Stimulated activated CD4-positive, alpha-beta T cell treated with anti-CD3 and anti-CD28 coated beads, Interleukin-2, amount 100 ng/mL, for 24 hours (primary cell): ENCODE measurements around the gene DDX11.
"Not testable (repeated sequence)": the region's sequence is repeated elsewhere in the genome, so short reads cannot be mapped to it uniquely, and the experiment has no call there.

Experiments
- DNase-seq, 2 donors: peaks; one replicate each; pipeline ENCODE4 v3.0.0-alpha.2; 2020

Gene DDX11

DNA sequence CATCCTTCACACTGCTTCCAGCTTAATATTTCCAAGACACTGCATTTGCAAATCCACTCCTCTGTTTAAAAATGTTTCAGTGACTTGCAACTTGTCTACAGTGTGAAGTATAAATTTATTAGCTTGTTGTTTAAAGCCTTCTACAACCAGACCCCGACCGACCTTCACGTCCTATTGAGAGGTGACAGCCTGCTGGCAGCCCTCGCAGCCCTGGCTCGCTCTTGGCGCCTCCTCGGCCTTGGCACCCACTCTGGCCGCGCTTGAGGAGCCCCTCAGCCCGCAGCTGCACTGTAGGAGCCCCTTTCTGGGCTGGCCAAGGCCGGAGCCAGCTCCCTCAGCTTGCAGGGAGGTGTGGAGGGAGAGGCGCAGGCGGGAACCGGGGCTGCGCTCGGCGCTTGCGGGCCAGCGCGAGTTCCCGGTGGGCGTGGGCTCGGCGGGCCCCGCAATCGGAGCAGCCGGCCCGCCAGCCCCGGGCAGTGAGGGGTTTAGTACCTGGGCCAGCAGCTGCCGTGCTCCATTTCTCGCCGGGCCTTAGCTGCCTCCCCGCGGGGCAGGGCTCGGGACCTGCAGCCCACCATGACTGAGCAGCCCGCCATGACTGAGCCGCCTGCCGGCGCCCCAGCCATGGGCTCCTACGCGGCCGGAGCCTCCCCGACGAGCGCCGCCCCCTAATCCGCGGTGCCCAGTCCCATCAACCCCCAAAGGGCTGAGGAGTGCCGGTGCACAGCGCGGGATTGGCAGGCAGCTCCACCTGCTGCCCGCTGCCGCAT is 2.5 kb upstream of the DDX11 start:
- DNase-seq, result not testable (repeated sequence)

DNA sequence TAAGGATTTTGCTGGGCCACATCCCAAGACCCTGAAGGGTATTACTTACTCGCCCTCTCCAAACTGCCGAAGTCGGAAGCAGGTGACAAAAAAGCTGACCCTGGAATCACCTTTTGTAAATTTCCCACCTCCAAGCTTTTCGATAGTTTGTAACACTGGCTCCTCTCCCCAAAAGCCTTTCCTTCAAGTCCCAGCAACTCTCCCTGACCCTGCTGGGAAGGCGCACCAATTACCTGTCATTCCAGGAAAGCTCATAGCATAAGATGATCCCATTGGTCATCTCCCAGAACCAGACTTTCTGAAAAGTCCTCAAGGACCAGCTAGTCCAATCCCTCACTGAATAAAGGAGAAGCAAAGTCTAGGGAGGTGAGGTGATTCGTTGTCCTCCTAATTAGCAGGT is 698 bp upstream of the DDX11 start:
- DNase-seq, result not testable (repeated sequence)

DNA sequence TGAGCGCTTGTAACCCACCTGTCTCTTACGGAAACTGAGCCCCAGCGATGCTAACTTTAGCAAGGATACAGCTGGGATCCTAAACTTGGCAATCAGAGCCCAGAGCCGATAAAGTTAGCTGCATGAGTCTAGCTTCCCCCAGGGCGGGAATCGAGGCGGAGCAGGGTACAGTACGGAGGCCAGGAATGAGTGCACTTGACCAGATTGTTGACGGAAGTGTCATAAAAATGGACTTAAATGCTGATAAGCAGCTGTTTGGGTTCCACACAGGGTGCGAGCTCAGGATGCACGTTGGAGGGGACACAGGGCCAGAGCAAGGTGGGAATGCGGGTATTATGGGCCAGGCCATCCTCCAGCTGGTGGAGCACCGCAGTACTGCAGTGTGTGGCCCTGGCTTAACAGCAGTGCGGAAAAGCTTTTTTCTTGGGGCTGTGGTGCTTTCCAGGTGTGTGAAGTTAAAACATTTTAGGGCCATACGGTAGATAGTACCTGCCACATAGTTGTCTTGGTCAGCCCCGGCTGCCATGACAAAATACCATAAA is 744 bp downstream of the DDX11 start:
- DNase-seq, result peak in 1 of 2 donors; percentile 21

DNA sequence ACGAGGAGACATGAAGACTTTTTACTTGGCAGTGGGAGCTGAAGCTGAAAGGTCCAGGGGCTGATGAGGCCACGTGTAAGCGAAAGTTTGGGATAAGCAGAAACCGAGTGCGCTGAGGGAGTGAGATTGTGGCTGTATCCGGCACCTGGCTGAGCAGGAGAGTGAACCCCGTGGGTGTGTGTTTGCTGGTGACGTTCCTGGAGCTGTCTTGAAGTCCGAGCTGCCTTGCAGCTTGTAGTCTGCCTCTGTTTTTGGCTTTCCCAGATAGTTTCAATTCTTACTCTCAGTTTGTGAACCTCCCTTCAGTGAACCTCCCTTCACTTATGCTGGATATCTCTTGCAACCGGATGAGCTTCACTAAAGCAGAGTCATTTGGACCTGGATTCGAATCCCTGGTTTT is 2.5 kb downstream of the DDX11 start:
- not testable (repeated sequence) for DNase-seq

DNA sequence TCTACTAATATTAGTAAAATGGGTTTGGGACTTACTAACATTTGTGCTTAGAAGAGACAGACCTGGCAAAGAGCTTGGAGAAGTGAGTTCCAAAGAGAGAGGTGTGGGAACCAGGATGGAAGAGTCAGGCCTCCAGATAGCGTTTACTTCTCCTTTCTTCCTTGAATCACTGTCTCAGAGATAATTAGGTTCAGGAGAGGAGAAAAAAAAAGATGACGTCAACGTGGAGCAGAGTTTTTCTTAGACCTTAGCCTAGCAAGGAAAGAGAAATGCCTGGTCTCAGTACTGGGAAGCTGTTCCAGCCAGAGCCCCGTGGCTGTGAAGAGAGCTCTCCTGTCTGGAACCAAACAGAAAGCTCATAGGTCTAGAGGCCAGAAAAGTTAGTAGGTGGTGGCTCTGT is 3.4 kb downstream of the DDX11 start:
- not testable (repeated sequence) for DNase-seq

DNA sequence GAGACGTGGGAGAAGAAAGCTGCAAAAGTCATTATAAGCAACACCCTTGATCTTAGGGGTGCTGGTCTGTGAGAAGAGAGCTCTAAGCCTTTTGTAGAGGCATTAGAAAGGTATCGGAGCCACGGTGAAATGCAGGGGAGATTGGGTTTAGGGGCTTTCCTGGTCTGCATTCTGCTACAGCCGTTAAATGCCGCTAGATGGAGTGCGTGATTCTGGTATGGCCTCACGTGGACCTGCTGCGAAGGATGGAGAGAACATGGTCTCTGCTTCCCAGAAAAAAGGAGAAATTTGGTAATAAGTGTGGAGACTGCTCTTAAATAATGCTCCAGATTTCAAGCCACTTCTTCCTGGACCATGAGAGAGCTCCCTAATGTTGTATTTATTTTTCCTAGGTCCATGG is 4.3 kb downstream of the DDX11 start:
- DNase-seq, result not testable (repeated sequence)

DNA sequence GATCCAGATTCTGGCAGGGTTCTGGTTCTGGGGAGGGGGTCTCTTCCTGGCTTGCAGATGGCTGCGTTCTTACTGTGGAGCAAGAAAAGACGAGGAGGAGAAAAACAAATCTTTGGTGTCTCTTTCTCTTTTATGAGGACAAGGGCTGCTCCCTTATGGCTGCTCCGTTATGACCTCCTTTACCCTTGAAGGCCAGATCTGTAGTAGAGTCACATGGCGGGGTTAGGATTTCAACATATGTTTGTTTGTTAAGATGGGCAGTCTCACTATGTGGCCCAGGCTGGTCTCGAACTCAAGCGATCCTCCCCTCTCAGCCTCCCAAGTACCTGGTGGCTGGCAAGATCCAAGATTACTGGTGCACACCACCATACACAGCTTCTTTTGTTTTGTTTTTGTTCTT is 5.8 kb downstream of the DDX11 start:
- not testable (repeated sequence) for DNase-seq

DNA sequence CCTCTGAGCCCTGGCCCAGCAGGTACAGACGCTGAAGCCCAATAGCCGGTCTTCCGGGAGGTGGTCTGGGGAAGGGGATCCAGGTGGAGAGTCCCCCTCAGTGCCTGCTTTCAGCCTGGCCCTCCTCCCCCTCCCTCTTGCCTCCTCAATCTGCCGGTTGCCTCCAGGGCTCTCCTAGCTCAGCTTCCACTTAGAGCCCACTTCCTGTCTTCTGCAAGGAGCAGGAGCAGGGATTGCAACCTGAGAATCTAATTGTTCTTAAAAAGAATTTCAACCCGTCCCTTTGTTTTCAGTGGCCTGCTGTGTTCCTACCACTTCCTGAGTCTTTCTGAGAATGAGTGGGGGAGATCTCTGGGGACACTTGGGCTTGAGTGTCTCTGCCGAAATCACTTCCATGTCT is 6.6 kb downstream of the DDX11 start:
- DNase-seq, result not testable (repeated sequence)

DNA sequence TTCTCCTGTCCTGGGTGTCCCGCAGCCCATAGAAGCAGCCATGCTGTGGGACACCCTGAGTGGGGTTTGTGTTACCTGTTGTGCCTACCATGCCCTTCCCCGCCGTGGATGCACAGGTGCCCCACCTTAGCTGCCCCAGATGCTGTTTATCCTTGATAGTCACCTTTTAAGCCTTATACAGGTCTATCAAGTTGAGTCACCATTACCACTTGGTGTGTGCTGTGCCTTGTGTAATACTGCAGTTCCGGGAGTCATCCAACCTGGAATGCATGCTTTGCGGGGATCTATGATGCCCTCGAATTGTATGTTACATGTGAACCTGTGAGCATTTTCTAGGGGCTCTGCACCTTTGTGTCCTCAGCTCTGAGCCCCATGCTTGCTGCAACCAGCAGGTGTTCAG is 7.6 kb downstream of the DDX11 start:
- DNase-seq, result not testable (repeated sequence)

DNA sequence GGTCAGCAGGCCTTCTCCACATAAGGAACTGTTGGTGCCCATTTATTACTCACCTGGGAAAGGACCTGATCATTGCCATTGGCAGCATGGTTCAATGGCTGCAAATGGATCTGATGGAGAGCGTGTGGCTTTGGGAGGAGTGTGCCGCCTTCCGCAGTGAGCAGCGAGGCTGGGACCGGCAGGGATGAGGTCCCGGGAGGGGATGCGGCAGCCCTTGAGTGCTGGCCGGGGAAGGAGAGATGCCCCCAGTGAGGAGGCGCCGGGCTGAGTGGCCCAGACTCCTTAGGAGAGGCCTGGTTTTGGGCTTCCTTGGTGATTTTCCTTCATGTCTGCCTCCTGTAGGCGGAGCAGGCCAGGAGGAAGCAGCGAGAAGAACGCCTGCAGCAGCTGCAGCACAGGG is 10.6 kb downstream of the DDX11 start:
- DNase-seq, result not testable (repeated sequence)

DNA sequence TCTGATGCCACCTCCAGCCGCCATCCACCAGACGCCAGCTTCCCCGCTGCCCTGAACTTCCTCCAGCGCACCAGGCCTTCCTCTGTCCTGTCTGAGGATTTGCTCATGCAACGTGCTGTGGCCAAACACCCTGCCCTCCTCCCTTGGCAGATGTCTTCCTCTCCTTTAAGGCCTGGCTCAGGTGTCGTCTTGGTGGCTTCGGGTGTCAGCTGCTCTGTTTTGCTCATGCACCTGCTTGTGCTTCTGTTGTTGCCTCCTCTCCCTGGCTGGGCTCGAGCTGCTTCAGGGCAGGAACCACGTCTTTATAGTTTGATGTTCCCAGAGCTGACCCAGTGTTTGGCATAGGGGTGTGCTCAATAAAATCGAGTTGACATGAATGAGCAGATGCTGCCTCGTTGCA is 12.4 kb downstream of the DDX11 start:
- not testable (repeated sequence) for DNase-seq

DNA sequence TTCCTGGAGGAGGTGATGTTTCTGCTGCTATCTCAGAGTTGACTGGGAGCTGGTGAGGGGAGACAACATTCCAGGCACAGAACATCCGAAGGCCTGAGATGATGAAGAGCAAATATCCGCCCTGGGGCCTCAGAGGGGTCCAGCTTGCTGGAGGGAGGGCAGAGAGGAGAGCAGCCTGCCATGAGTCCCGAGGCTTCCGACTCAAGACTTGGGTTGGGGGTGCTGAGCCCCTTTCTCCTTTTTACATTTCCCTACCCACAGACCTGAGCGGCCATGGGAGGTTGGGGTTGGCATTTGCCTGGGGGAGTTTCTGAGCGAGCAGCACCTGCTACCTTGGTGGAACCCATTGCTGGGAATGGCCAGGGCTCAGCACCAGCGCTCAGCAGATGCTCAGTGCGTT is 13.8 kb downstream of the DDX11 start:
- DNase-seq, result not testable (repeated sequence)

DNA sequence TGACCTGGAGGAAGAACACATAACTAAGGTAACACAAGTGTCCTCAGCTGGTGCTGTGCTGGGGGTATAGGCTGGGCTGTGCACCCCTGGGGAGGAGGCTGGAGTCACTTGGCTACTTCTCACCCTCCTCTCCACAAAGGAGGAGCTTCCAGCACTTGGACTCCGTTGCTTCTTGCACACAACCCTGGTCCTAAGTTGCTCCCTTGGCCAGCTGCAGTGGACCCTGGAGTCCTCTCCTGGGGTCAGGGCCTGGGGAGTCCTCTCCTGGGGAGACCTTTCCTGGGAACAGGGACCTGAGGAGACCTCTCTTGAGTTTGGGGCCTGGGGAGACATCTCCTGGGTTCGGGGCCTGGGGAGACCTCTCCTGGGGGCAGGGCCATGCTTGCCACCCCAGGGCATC is 14.3 kb downstream of the DDX11 start:
- DNase-seq, result not testable (repeated sequence)

DNA sequence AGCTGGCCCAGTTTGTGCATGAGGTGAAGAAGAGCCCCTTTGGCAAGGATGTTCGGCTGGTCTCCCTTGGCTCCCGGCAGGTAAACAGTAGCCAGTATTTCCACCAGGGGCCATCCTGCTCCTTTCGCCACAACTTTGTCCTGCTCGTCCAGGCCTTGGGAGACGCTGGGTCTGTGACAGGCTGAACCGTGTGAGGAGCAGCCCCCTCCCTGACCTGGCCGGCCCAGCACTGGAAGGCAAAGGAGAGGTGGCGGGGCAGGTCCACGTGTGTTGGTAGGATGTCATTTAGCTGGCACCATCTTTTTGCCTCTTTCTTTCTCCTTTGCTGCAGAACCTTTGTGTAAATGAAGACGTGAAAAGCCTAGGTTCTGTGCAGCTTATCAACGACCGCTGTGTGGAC is 15.4 kb downstream of the DDX11 start:
- DNase-seq, result no peak

DNA sequence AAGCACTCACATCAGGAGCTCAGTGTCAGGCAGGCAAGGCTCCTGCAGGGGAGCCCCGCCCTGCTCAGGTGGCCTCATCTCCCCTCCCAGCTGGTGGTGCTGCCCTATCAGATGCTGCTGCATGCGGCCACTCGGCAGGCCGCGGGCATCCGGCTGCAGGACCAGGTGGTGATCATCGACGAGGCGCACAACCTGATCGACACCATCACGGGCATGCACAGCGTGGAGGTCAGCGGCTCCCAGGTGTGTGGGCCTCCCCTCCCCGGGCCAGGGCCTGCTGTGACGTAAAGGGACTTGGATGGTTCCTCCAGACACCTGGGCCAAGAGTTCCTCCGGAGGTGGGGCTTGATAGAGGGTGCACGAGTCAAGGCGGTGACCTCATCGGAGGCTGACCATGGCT is 18.0 kb downstream of the DDX11 start:
- not testable (repeated sequence) for DNase-seq

DNA sequence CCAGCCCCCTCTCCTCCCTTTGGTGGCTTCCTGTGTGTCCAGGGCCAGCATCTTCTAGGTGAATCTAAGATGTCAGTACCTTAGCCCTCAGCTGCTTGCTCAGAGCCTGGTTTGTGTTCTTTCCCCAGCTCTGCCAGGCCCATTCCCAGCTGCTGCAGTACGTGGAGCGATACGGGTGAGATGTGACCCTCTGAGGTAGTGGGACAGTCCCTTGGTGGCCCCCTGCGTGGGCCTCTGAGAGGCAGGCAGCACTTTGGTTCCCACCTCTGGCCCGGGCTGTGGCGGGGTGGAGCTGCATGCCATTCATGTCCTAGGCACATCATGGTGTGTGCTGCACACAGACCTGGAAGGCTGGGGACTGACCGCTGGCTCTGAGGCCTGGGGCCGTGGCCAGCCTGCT is 19.1 kb downstream of the DDX11 start:
- not testable (repeated sequence) for DNase-seq

DNA sequence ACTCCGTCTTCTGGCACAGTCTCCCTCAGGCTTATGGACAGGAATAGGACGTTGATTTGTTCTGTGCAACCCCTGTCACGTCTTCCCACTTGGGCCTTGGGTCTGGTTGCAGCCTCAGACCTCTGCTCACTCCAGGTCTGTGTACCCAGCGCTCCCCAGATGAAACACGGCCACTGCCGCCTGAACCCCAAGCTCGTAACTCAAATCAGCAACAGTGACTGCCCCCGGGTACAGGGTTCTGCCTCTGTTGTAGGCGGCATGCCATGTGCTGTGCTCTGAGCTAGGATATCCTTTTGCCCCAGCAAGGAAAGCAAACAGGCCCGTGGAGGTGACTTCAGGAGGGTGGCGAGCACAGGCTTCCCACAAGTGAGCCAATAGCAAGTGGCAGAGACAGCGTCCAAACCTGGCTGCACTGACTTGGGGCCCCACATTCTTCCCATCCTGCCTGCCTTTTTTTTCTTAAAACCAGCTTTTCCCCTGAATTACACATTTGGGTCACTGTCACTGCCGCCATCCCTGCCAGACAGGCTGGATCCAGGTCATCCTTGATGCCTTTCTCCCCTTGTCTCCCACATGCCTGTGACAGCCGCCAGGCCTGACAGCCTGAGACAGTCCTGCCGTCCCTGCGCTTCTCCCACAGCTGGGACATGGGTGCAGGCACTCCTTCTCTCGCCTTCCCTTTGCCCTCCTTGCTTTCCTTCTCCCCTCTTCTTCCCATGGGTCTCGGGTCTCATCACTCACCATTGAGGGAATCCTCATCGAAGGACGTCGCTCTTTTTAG is 21.6 kb downstream of the DDX11 start:
- DNase-seq, result not testable (repeated sequence)

DNA sequence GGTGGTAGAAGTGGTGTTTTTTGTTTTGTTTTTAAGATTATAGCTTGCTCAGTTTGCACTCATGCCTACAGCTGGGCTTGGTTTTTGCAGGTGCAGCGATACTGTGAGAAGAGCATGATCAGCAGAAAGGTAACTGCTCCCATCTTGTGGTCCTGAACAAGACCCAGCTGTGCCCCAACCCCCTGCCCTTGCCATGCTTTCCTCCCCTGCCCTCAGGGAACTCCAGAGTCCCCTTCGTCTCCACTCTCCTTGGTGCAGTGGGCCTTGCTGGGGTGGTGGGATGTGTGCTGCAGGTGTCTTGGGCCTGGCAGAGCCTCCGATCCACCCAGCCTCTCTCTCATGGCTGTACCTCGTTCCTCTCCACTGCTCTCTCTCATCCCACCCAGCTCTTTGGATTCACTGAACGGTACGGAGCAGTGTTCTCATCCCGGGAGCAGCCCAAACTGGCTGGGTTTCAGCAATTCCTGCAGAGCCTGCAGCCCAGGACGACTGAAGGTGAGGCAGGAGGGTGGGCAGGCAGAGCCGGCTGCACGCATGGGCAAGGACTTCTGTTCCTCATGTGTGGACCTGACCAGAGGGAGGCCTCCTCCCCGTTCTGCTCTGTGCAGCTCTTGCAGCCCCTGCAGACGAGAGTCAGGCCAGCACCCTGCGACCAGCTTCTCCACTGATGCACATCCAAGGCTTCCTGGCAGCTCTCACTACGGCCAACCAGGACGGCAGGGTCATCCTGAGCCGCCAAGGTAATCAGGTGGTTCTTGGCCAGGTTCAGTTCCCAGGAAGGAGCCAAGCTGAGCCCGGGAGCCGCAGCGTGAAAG is 22.8 kb downstream of the DDX11 start:
- DNase-seq, result not testable (repeated sequence)

DNA sequence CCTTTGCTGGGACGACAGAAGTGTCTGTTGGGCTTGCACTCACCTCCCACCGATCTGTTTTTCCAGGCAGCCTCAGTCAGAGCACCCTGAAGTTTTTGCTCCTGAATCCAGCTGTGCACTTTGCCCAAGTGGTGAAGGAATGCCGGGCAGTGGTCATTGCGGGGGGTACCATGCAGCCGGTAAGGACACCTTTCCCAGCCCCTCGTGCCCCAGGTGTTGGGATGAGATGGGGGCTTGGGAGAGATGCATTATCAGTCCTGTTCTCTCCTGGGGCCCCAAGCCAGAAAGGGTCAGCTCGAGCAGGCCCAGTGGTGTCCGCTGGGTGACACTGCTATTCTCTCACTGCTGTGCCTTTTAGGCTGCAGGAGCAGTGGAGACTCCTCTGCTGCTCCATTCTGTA is 24.2 kb downstream of the DDX11 start:
- not testable (repeated sequence) for DNase-seq

DNA sequence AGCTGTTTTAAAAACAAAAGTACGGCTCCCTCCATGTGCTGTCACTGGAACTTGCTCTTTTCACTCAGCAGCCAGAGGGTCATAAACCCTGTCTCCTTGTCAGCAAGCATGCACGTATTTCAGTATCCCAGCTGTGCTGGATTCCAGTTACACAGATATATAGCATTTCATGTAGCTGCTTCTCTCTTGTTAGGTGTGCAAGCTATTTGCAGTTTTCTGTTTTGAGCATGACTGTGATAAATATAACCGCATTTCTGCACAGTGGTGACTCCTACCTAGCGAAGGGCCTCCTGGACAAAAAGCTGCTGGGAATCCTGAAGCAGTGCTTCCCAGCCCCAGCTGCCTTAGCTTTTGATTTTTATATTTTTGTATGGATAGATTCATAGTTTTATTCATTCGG is 24.7 kb downstream of the DDX11 start:
- not testable (repeated sequence) for DNase-seq

DNA sequence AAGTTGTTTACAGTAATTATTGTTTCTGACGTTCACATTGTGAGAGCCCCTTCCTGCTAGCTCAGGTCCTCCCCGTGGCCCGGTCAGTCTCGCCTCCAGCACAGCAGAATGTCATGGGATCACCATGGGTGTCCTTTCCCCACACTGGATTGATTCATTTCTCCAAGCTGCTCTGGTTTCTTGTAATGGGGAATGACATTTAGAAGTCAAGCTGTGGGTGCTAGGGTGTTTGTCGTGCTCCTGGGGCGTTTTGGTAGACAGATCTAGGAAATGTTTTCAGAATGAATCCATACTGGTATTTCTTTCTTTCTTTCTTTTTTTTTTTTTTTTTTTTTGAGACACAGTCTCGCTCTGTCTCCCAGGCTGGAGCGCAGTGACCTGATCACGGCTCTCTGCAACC is 25.1 kb downstream of the DDX11 start:
- not testable (repeated sequence) for DNase-seq

DNA sequence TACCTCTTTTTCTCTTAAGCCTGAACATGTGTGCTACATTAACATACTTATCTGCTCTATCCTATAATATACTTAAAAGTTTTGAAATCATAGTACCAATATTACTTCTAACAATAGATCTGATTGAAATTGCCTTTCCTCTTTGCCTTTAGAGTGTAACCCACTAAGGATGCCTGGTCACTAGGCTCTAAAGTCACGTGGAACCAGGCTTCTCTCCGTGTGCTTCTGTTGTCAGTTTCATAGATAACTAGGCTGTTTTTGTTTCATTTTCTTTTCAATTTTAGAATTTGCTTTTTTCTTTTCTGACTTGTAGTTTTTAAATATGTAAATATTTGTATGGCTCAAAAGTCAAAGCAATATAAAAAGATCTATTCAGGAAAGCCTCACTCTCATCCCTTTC is 25.8 kb downstream of the DDX11 start:
- DNase-seq, result not testable (repeated sequence)
